ENCODE data around the gene ITPR1.

- TF ChIP-seq CTCF (IDR thresholded peaks at IDR 0.05), result no peak
- no peak for TF ChIP-seq POLR2A (IDR thresholded peaks at IDR 0.05)
Measured at GRCh38 chr3:4816306-4816705, 323.2 kb downstream of the ITPR1 start.
